ENCODE data around the gene ZFP37.
"Not testable (repeated sequence)": the region's sequence is repeated elsewhere in the genome, so short reads cannot be mapped to it uniquely, and the experiment has no call there.

Gene ZFP37

GRCh38 chr9:113056191-113057106, at the start of gene ZFP37:
Gene ZFP37, minus strand, starts transcription at chr9:113056724. Its CDS starts 36 bp downstream, at chr9:113056688.
- peak; percentile 94 for DNase-seq

GRCh38 chr9:113105345-113105744, 48.8 kb upstream of the ZFP37 start:
- DNase-seq: not testable (repeated sequence)

- DNase-seq: no peak
These were observed 39.0 kb upstream of the ZFP37 start for GRCh38 chr9:113095561-113095960.

GRCh38 chr9:113089924-113090323, 33.4 kb upstream of the ZFP37 start:
- not testable (repeated sequence) for DNase-seq

GRCh38 chr9:113089143-113089505, 32.6 kb upstream of the ZFP37 start:
- not testable (repeated sequence) for DNase-seq

GRCh38 chr9:113088456-113089142, 32.1 kb upstream of the ZFP37 start:
- DNase-seq: not testable (repeated sequence)

- not testable (repeated sequence) for DNase-seq
These were observed 6.4 kb upstream of the ZFP37 start for GRCh38 chr9:113062932-113063310.

GRCh38 chr9:113062256-113062931, 5.9 kb upstream of the ZFP37 start:
- not testable (repeated sequence) for DNase-seq

GRCh38 chr9:113061072-113061850, 4.7 kb upstream of the ZFP37 start:
- DNase-seq: not testable (repeated sequence)

- DNase-seq: not testable (repeated sequence)
These were observed 3.2 kb upstream of the ZFP37 start for GRCh38 chr9:113059581-113060284.

- DNase-seq: no peak
These were observed 669 bp upstream of the ZFP37 start for GRCh38 chr9:113057193-113057592.

GRCh38 chr9:113042884-113043657, 13.5 kb downstream of the ZFP37 start:
- no peak for DNase-seq

GRCh38 chr9:113026200-113026599, 30.3 kb downstream of the ZFP37 start:
- DNase-seq: no peak

GRCh38 chr9:113018247-113018646, 38.3 kb downstream of the ZFP37 start:
- DNase-seq: no peak

GRCh38 chr9:113012492-113012891, 44.0 kb downstream of the ZFP37 start:
- no peak for DNase-seq

GRCh38 chr9:113011911-113012381, 44.6 kb downstream of the ZFP37 start, which contains the start of gene ZNF883:
Gene ZNF883, minus strand, starts transcription at chr9:113012192.
- peak; percentile 67 for DNase-seq

- no peak for DNase-seq
These were observed 50.7 kb downstream of the ZFP37 start for GRCh38 chr9:113005777-113006176.

- no peak for DNase-seq
These were observed 59.1 kb downstream of the ZFP37 start for GRCh38 chr9:112997236-112997941.
